NCI-H1417 (cell line): ENCODE measurements around the gene PAX9.

Experiments
- DNase-seq, 3 experiments: peaks; one replicate each; lab custom pipeline; 2025; lab: John Stamatoyannopoulos, UW

PAX9 gene

GRCh38 chr14:36655963-36656686 lies 5.5 kb upstream of the PAX9 start:
- DNase-seq, result no peak

- no peak for DNase-seq
Measured at GRCh38 chr14:36656687-36657398, 4.8 kb upstream of the PAX9 start.

GRCh38 chr14:36657399-36658122 lies 4.1 kb upstream of the PAX9 start:
- DNase-seq, result no peak

- no peak for DNase-seq
Measured at GRCh38 chr14:36658123-36659009, 3.3 kb upstream of the PAX9 start.

- no peak for DNase-seq
Measured at GRCh38 chr14:36659010-36659821, 2.4 kb upstream of the PAX9 start.

- peak in 2 of 3 experiments; percentile 58 to 68 for DNase-seq
Measured at GRCh38 chr14:36659822-36660735, 1.6 kb upstream of the PAX9 start.

- peak; percentile 94 to 98 (median 96) for DNase-seq
Measured at GRCh38 chr14:36660736-36661505, 739 bp upstream of the PAX9 start.

- DNase-seq, result peak in 1 of 3 experiments; percentile 59
Measured at GRCh38 chr14:36662258-36662542, 540 bp downstream of the PAX9 start.

GRCh38 chr14:36662543-36663403 lies 1.1 kb downstream of the PAX9 start:
- DNase-seq, result peak; percentile 64 to 82 (median 81)

GRCh38 chr14:36663404-36664321 lies 2.0 kb downstream of the PAX9 start:
- peak; percentile 52 to 78 (median 74) for DNase-seq

- DNase-seq, result peak in 1 of 3 experiments; percentile 52
Measured at GRCh38 chr14:36664322-36665193, 2.9 kb downstream of the PAX9 start.

GRCh38 chr14:36665887-36666415 lies 4.3 kb downstream of the PAX9 start:
- peak in 1 of 3 experiments; percentile 43 for DNase-seq

- DNase-seq, result peak in 1 of 3 experiments; percentile 56
Measured at GRCh38 chr14:36666416-36667206, 5.0 kb downstream of the PAX9 start.

- no peak for DNase-seq
Measured at GRCh38 chr14:36667679-36668078, 6.0 kb downstream of the PAX9 start.

GRCh38 chr14:36671149-36671548 lies 9.5 kb downstream of the PAX9 start:
- peak; percentile 22 to 87 (median 77) for DNase-seq
